Measurements from ENCODE around the gene NAPA. TPM values are rescaled to one million over a fixed set of nuclear protein-coding genes. Genes with fewer than 3 reads are reported as not detected.

NAPA gene
- total RNA-seq, 1 experiment from 2014 or later: 95.9 TPM

DNA sequence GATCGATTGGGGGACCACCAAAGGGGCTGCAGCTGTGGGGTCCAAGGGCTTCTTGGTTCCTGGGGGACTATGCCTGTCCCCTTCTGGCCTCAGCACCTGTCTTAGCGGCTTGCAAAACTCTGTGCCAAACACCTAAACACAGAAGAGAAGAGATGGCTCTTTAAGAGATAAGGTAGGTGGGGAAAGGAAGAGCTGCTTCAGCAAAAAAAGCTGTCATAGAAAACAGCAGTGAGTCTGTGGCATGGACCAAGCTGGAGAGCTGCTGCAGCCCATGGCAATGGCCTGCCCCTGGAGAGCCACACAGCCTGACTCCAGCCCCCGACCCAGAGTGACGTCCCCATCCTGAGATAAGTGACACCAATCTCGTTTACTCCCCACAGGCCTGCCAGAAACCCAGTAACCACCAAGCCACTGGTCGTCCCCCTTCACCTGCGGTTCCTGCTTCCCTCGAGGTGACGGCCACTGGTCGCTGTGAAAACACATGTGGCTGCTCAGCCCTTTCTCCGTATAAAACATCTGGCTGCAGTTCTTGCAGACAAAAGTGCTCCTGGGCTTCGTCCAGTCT lies 25.0 kb upstream of the NAPA start:
- H3K27me3 ChIP-seq (ENCODE audit: low read length): no peaks in the 10 kb centered on the region
- H3K4me2 ChIP-seq (ENCODE audit: low read length): no peak overlapping the region
- ChIA-PET CTCF (no interaction called here), POLR2A (ENCODE audit: unreplicated experiment) (no interaction called here)
- DNase-seq (no peak), ATAC-seq (no peak)
- no peaks in the 10 kb centered on the region for H3K36me3 ChIP-seq (ENCODE audit: low read depth, low read length)
- no peaks in the 10 kb centered on the region for H3F3A ChIP-seq (ENCODE audit: low read length, unreplicated experiment)
- H3K4me3 ChIP-seq (ENCODE audit: low read length): no peak overlapping the region
- no peaks in the 10 kb centered on the region for H3K79me2 ChIP-seq (ENCODE audit: low read length)
- H3K27ac ChIP-seq (ENCODE audit: low read length): no peak overlapping the region
- H4K20me1 ChIP-seq (ENCODE audit: low read length): no peaks in the 10 kb centered on the region
- H3K9me2 ChIP-seq (replicated peaks; ENCODE audit: low read length): no peaks in the 10 kb centered on the region
- H3K4me1 ChIP-seq (ENCODE audit: insufficient read depth, low read length): no peaks in the 10 kb centered on the region
- TF ChIP-seq EZH2phosphoT487 (IDR thresholded peaks at IDR 0.05; ENCODE audit: borderline replicate concordance, low read length) (no peak), EZH2 (IDR thresholded peaks at IDR 0.05; ENCODE audit: low read length, unreplicated experiment) (no peak)
- TF ChIP-seq, protein P1, sequence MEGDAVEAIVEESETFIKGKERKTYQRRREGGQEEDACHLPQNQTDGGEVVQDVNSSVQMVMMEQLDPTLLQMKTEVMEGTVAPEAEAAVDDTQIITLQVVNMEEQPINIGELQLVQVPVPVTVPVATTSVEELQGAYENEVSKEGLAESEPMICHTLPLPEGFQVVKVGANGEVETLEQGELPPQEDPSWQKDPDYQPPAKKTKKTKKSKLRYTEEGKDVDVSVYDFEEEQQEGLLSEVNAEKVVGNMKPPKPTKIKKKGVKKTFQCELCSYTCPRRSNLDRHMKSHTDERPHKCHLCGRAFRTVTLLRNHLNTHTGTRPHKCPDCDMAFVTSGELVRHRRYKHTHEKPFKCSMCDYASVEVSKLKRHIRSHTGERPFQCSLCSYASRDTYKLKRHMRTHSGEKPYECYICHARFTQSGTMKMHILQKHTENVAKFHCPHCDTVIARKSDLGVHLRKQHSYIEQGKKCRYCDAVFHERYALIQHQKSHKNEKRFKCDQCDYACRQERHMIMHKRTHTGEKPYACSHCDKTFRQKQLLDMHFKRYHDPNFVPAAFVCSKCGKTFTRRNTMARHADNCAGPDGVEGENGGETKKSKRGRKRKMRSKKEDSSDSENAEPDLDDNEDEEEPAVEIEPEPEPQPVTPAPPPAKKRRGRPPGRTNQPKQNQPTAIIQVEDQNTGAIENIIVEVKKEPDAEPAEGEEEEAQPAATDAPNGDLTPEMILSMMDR (conservative IDR thresholded peaks at IDR 0.05; ENCODE audit: low read depth, low read length): no peak
- no peak overlapping the region for H2AFZ ChIP-seq (ENCODE audit: low read length)
- no peaks in the 10 kb centered on the region for H3K9me3 ChIP-seq (ENCODE audit: low read length)
- intact Hi-C loops (cut with micrococcal nuclease): loop anchor here (10.0 kb wide), 1 partner anchor 65 kb away; the partner anchor contains the start of gene BICRA
- no peak overlapping the region for H3K9ac ChIP-seq (ENCODE audit: low read length)
- no TSS peak for BruUV-seq (replicated peaks)

DNA sequence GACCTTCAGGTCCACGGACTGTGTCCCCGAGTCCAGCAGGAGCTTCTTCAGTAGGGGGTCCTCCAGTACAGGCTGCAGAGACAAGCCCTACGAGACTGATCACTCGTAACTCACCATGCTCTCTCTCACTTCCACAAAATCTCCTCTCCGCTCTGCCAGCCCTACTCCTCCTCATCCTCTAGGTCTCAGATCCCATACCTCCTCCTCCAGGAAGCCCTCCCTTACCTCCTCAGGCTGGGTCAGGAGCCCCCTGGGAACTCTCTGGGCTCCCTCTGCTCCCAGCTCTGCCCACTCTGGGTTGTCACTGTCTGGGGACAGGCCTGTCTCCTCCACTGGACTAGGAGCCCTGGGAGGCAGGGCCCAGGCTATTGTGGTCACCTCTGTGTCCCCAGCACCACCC lies 23.9 kb upstream of the NAPA start:
- H4K20me1 ChIP-seq (ENCODE audit: low read length): no peaks in the 10 kb centered on the region
- H3K4me3 ChIP-seq (ENCODE audit: low read length): no peak overlapping the region
- no TSS peak for BruUV-seq (replicated peaks)
- TF ChIP-seq, protein P1 (conservative IDR thresholded peaks at IDR 0.05; ENCODE audit: low read depth, low read length): no peak
- TF ChIP-seq EZH2 (IDR thresholded peaks at IDR 0.05; ENCODE audit: low read length, unreplicated experiment): no peak
- no peak for TF ChIP-seq EZH2phosphoT487 (IDR thresholded peaks at IDR 0.05; ENCODE audit: borderline replicate concordance, low read length)
- no peak overlapping the region for H3K9ac ChIP-seq (ENCODE audit: low read length)
- no peaks in the 10 kb centered on the region for H3K36me3 ChIP-seq (ENCODE audit: low read depth, low read length)
- H3K27me3 ChIP-seq (ENCODE audit: low read length): no peaks in the 10 kb centered on the region
- H2AFZ ChIP-seq (ENCODE audit: low read length): no peak overlapping the region
- POLR2A ChIA-PET (ENCODE audit: unreplicated experiment): no interaction called here
- CTCF ChIA-PET: no interaction called here
- H3K4me1 ChIP-seq (ENCODE audit: insufficient read depth, low read length): no peaks in the 10 kb centered on the region
- no peak for DNase-seq
- no peak for ATAC-seq
- intact Hi-C loops (cut with micrococcal nuclease): no loop called here
- no peak overlapping the region for H3K4me2 ChIP-seq (ENCODE audit: low read length)
- no peaks in the 10 kb centered on the region for H3K9me3 ChIP-seq (ENCODE audit: low read length)
- no peak overlapping the region for H3K27ac ChIP-seq (ENCODE audit: low read length)
- no peaks in the 10 kb centered on the region for H3K9me2 ChIP-seq (replicated peaks; ENCODE audit: low read length)
- H3K79me2 ChIP-seq (ENCODE audit: low read length): no peaks in the 10 kb centered on the region
- H3F3A ChIP-seq (ENCODE audit: low read length, unreplicated experiment): no peaks in the 10 kb centered on the region

DNA sequence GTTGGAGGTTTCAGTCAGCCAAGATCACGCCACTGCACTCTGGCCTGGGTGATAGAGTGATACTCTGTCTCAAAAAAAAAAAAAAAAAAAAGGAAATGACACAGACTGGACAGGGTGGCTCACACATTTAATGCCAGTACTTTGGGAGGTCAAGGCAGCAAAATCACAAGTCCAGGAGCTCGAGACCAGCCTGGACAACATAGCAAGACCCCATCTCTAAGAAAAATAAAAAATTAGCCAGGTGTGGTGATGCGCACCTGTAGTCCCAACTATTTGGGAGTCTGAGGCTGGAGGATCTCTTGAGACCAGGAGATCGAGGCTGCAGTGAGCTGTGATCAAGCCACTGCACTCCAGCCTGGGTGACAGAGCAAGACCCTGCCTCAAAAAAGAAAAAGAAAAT lies 22.6 kb upstream of the NAPA start:
- H3K4me2 ChIP-seq (ENCODE audit: low read length): no peak overlapping the region
- CTCF ChIA-PET: no interaction called here
- no peaks in the 10 kb centered on the region for H3K4me1 ChIP-seq (ENCODE audit: insufficient read depth, low read length)
- no peak overlapping the region for H3K4me3 ChIP-seq (ENCODE audit: low read length)
- POLR2A ChIA-PET (ENCODE audit: unreplicated experiment): no interaction called here
- H3K9ac ChIP-seq (ENCODE audit: low read length): no peak overlapping the region
- intact Hi-C loops (cut with micrococcal nuclease): no loop called here
- ATAC-seq (no peak), DNase-seq (no peak)
- no peaks in the 10 kb centered on the region for H3K36me3 ChIP-seq (ENCODE audit: low read depth, low read length)
- H3K27me3 ChIP-seq (ENCODE audit: low read length): no peaks in the 10 kb centered on the region
- H3K9me2 ChIP-seq (replicated peaks; ENCODE audit: low read length): no peaks in the 10 kb centered on the region
- BruUV-seq (replicated peaks): no TSS peak
- no peak for TF ChIP-seq EZH2phosphoT487 (IDR thresholded peaks at IDR 0.05; ENCODE audit: borderline replicate concordance, low read length)
- TF ChIP-seq, protein P1 (conservative IDR thresholded peaks at IDR 0.05; ENCODE audit: low read depth, low read length): no peak
- no peak for TF ChIP-seq EZH2 (IDR thresholded peaks at IDR 0.05; ENCODE audit: low read length, unreplicated experiment)
- H2AFZ ChIP-seq (ENCODE audit: low read length): no peak overlapping the region
- H3K27ac ChIP-seq (ENCODE audit: low read length): no peak overlapping the region
- H3K79me2 ChIP-seq (ENCODE audit: low read length): no peaks in the 10 kb centered on the region
- no peaks in the 10 kb centered on the region for H3F3A ChIP-seq (ENCODE audit: low read length, unreplicated experiment)
- no peaks in the 10 kb centered on the region for H4K20me1 ChIP-seq (ENCODE audit: low read length)
- H3K9me3 ChIP-seq (ENCODE audit: low read length): no peaks in the 10 kb centered on the region

All from PC-3 (cell line).